CD4-positive, alpha-beta T cell (primary cell): ENCODE measurements around the gene HCAR2. TPM values are rescaled to one million over a fixed set of nuclear protein-coding genes. Genes with fewer than 3 reads are reported as not detected.

Source experiments
- ATAC-seq: fragments of 200-7000 bp; cut with Tn5 transposase; one replicate; pipeline ENCODE4 v1.10.0; 2022; ENCODE audit warnings: mild to moderate bottlenecking; ENCODE audit not compliant: poor library complexity
- CTCF ChIA-PET: fragments of 350-600 bp; sonication (Branson Sonifier 250); formaldehyde crosslinking; loops from one replicate; lab custom pipeline; 2021; ENCODE audit warnings: antibody characterized with exemption, inconsistent platforms; lab: Charles Lee
- POLR2A ChIA-PET: fragments of 350-600 bp; sonication (Branson Sonifier 250); formaldehyde crosslinking; loops from one replicate; lab custom pipeline; 2021; ENCODE audit warnings: antibody characterized with exemption, inconsistent platforms; lab: Charles Lee
- DNase-seq, 14 experiments: peaks; one replicate each; pipeline ENCODE4 v3.0.0-alpha.2; 2013 to 2020; ENCODE audit warnings: mixed read lengths in 2 of 14
- H3K27ac ChIP-seq, 2 donors: one replicate each; pipeline versions ENCODE4 v1.5.1 to v1.7.0; 2013; ENCODE audit warnings: low read length in 2 of 2, low read depth in 1 of 2, mild to moderate bottlenecking in 1 of 2
- H3K27me3 ChIP-seq, 2 experiments: 1 replicate in 1 of 2; 2 replicates in 1 of 2; pipeline versions ENCODE4 v1.6.1 to v1.7.0; 2013; ENCODE audit warnings: low read length in 2 of 2, control low read depth in 1 of 2, mild to moderate bottlenecking in 1 of 2, moderate library complexity in 1 of 2; ENCODE audit not compliant: insufficient read depth in 2 of 2, control insufficient read depth in 1 of 2
- H3K36me3 ChIP-seq: one replicate; pipeline ENCODE4 v1.6.1; 2013; ENCODE audit warnings: low read length, control low read depth; ENCODE audit not compliant: insufficient read depth
- H3K4me1 ChIP-seq: one replicate; pipeline ENCODE4 v1.6.1; 2013; ENCODE audit warnings: low read length, control low read depth; ENCODE audit not compliant: insufficient read depth
- H3K4me3 ChIP-seq: one replicate; pipeline ENCODE4 v1.5.1; 2013; ENCODE audit warnings: mild to moderate bottlenecking, low read length, moderate library complexity
- H3K9me3 ChIP-seq, 2 experiments: 1 replicate in 1 of 2; 2 replicates in 1 of 2; pipeline versions ENCODE4 v1.6.1 to v1.7.0; 2013; ENCODE audit warnings: low read length in 2 of 2, mild to moderate bottlenecking in 2 of 2, control low read depth in 1 of 2, moderate library complexity in 1 of 2; ENCODE audit not compliant: control insufficient read depth in 1 of 2, insufficient read depth in 1 of 2
- H3K27ac Mint-ChIP-seq: one replicate; pipeline ENCODE4 v1.8.0; 2020; ENCODE audit warnings: mixed read lengths
- H3K27me3 Mint-ChIP-seq: one replicate; pipeline ENCODE4 v1.8.0; 2021; ENCODE audit warnings: mixed read lengths
- H3K36me3 Mint-ChIP-seq: one replicate; pipeline ENCODE4 v1.8.0; 2021; ENCODE audit warnings: low read depth, mixed read lengths
- H3K4me1 Mint-ChIP-seq: one replicate; pipeline ENCODE4 v1.8.0; 2021; ENCODE audit warnings: low read depth, mixed read lengths
- H3K4me3 Mint-ChIP-seq: one replicate; pipeline ENCODE4 v1.8.0; 2020; ENCODE audit warnings: mild to moderate bottlenecking, mixed read lengths
- H3K9me3 Mint-ChIP-seq: one replicate; pipeline ENCODE4 v1.8.0; 2020; ENCODE audit warnings: mixed read lengths
- CTCF ChIP-seq: fragments of 200-600 bp; IDR thresholded peaks from one replicate; pipeline ENCODE4 v1.8.0; 2022; ENCODE audit warnings: antibody characterized with exemption, mild to moderate bottlenecking
- intact Hi-C, 2 experiments: fragments of 100-400 bp; cut with DNase I in 1 of 2; cut with micrococcal nuclease in 1 of 2; formaldehyde crosslinking; loops; one replicate each; pipeline versions ENCODE4 v1.15.1 to v1.9.0; 2023 to 2025; cut with DNase I, micrococcal nuclease
- total RNA-seq, 174 experiments: library from RNA in 2 of 174; stranded (reverse) in 2 of 174; gene quantifications; one replicate each; pipeline ENCODE4 v1.2.3 and lab custom pipeline; 2021 to 2026

The HCAR2 gene
- total RNA-seq, 2 experiments from 2014 or later, result 0.19 to 0.39 TPM

GRCh38 chr12:122691566-122691965 is 11.6 kb downstream of the HCAR2 start:
- Histone ChIP-seq H3K27me3 (no peaks in the 10 kb centered on the region), H3K36me3 (no peaks in the 10 kb centered on the region), H3K4me1 (peaks cover 3% of the 10 kb centered on the region), H3K9me3 (no peaks in the 10 kb centered on the region), H3K27ac (no peak overlapping the region), H3K4me3 (no peak overlapping the region)
- TF ChIP-seq CTCF, result no peak
- DNase-seq (no peak), ATAC-seq (no peak)
- Mint-ChIP-seq H3K4me1 (no peaks in the 10 kb centered on the region), H3K27ac (no peak overlapping the region), H3K27me3 (no peaks in the 10 kb centered on the region), H3K36me3 (no peaks in the 10 kb centered on the region), H3K4me3 (no peak overlapping the region), H3K9me3 (no peaks in the 10 kb centered on the region)
- intact Hi-C loops, result no loop called here
- ChIA-PET CTCF (no interaction called here), POLR2A (no interaction called here)

- Histone ChIP-seq H3K4me3 (no peak overlapping the region), H3K36me3 (no peaks in the 10 kb centered on the region), H3K27ac (no peak overlapping the region), H3K27me3 (no peaks in the 10 kb centered on the region), H3K4me1 (peaks cover 3% of the 10 kb centered on the region), H3K9me3 (no peaks in the 10 kb centered on the region)
- ChIA-PET POLR2A (no interaction called here), CTCF (no interaction called here)
- H3K27ac Mint-ChIP-seq, result no peak overlapping the region
- no peak for TF ChIP-seq CTCF
- DNase-seq (no peak), ATAC-seq (no peak)
- no peaks in the 10 kb centered on the region for H3K36me3 Mint-ChIP-seq
- no peak overlapping the region for H3K4me3 Mint-ChIP-seq
- H3K27me3 Mint-ChIP-seq, result no peaks in the 10 kb centered on the region
- intact Hi-C loops, result no loop called here
- no peaks in the 10 kb centered on the region for H3K4me1 Mint-ChIP-seq
- no peaks in the 10 kb centered on the region for H3K9me3 Mint-ChIP-seq
Observed at GRCh38 chr12:122688291-122688690, 14.9 kb downstream of the HCAR2 start.

GRCh38 chr12:122687086-122687485 is 16.1 kb downstream of the HCAR2 start:
- H3K36me3 ChIP-seq, result no peaks in the 10 kb centered on the region
- no peaks in the 10 kb centered on the region for H3K9me3 ChIP-seq
- Mint-ChIP-seq H3K27me3 (no peaks in the 10 kb centered on the region), H3K4me1 (no peaks in the 10 kb centered on the region), H3K9me3 (no peaks in the 10 kb centered on the region), H3K27ac (no peak overlapping the region), H3K4me3 (no peak overlapping the region), H3K36me3 (no peaks in the 10 kb centered on the region)
- no peak overlapping the region for H3K27ac ChIP-seq
- no peak overlapping the region for H3K4me3 ChIP-seq
- ATAC-seq (no peak), DNase-seq (no peak)
- CTCF ChIA-PET, result no interaction called here
- POLR2A ChIA-PET, result no interaction called here
- peaks cover 3% of the 10 kb centered on the region for H3K4me1 ChIP-seq
- H3K27me3 ChIP-seq, result no peaks in the 10 kb centered on the region
- no peak for TF ChIP-seq CTCF
- intact Hi-C loops, result no loop called here
